ENCODE measurements around the gene CNTNAP4. TPM values are rescaled to one million over a fixed set of nuclear protein-coding genes. Genes with fewer than 3 reads are reported as not detected.

The CNTNAP4 gene
- total RNA-seq, 1 experiment from 2014 or later: not detected

GRCh38 chr16:76338472-76338871 lies 61.3 kb downstream of the CNTNAP4 start:
- Mint-ChIP-seq H3K4me1 (peaks cover 4% of the 10 kb centered on the region; the same call in 1 of the 2 replicates), H3K36me3 (peaks cover 51% of the 10 kb centered on the region), H3K4me3 (no peak overlapping the region), H3K27ac (no peak overlapping the region), H3K9me3 (peaks cover 79% of the 10 kb centered on the region), H3K27me3 (ENCODE audit: low read depth) (peaks cover 7% of the 10 kb centered on the region)
- POLR2A ChIA-PET: no interaction called here
- DNase-seq (ENCODE audit: low spot score) (no peak), ATAC-seq (no peak)
- no peak for TF ChIP-seq NR3C1 (CRISPR knock-in tag; conservative IDR thresholded peaks at IDR 0.05; ENCODE audit: low read depth)
- no peak for TF ChIP-seq ZNF232 (CRISPR knock-in tag; IDR thresholded peaks at IDR 0.05)
- TF ChIP-seq, protein P1, sequence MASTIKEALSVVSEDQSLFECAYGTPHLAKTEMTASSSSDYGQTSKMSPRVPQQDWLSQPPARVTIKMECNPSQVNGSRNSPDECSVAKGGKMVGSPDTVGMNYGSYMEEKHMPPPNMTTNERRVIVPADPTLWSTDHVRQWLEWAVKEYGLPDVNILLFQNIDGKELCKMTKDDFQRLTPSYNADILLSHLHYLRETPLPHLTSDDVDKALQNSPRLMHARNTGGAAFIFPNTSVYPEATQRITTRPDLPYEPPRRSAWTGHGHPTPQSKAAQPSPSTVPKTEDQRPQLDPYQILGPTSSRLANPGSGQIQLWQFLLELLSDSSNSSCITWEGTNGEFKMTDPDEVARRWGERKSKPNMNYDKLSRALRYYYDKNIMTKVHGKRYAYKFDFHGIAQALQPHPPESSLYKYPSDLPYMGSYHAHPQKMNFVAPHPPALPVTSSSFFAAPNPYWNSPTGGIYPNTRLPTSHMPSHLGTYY (CRISPR knock-in tag; IDR thresholded peaks at IDR 0.05): no peak
- TF ChIP-seq SOX15 (CRISPR knock-in tag; IDR thresholded peaks at IDR 0.05): no peak
- TF ChIP-seq PRRX2 (CRISPR knock-in tag; IDR thresholded peaks at IDR 0.05): no peak
- TF ChIP-seq ZNF317 (CRISPR knock-in tag; IDR thresholded peaks at IDR 0.05; ENCODE audit: borderline replicate concordance, low read depth): no peak
- TF ChIP-seq TEAD4 (CRISPR knock-in tag; IDR thresholded peaks at IDR 0.05): no peak
- no peak for TF ChIP-seq FOXP4 (CRISPR knock-in tag; IDR thresholded peaks at IDR 0.05)
- TF ChIP-seq, protein P2, sequence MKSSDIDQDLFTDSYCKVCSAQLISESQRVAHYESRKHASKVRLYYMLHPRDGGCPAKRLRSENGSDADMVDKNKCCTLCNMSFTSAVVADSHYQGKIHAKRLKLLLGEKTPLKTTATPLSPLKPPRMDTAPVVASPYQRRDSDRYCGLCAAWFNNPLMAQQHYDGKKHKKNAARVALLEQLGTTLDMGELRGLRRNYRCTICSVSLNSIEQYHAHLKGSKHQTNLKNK (CRISPR knock-in tag; IDR thresholded peaks at IDR 0.05): no peak
- CTCF ChIA-PET: no interaction called here

GRCh38 chr16:76343769-76344168 lies 66.6 kb downstream of the CNTNAP4 start:
- no peak for TF ChIP-seq MYBL2 (CRISPR knock-in tag; IDR thresholded peaks at IDR 0.05)
- no peak for TF ChIP-seq ZNF219 (CRISPR knock-in tag; IDR thresholded peaks at IDR 0.05; ENCODE audit: borderline replicate concordance)
- no peak for TF ChIP-seq EMX1 (CRISPR knock-in tag; IDR thresholded peaks at IDR 0.05)
- TF ChIP-seq, protein P3, sequence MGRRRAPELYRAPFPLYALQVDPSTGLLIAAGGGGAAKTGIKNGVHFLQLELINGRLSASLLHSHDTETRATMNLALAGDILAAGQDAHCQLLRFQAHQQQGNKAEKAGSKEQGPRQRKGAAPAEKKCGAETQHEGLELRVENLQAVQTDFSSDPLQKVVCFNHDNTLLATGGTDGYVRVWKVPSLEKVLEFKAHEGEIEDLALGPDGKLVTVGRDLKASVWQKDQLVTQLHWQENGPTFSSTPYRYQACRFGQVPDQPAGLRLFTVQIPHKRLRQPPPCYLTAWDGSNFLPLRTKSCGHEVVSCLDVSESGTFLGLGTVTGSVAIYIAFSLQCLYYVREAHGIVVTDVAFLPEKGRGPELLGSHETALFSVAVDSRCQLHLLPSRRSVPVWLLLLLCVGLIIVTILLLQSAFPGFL (CRISPR knock-in tag; IDR thresholded peaks at IDR 0.05; ENCODE audit: borderline replicate concordance): no peak
- no peak for TF ChIP-seq ZBTB43 (CRISPR knock-in tag; IDR thresholded peaks at IDR 0.05)
- no peak for TF ChIP-seq TEAD4 (CRISPR knock-in tag; IDR thresholded peaks at IDR 0.05)
- TF ChIP-seq IRF2 (CRISPR knock-in tag; IDR thresholded peaks at IDR 0.05; ENCODE audit: borderline replicate concordance, low read depth): no peak
- TF ChIP-seq USF1 (CRISPR knock-in tag; IDR thresholded peaks at IDR 0.05): no peak
- no peak for TF ChIP-seq MXD4 (CRISPR knock-in tag; IDR thresholded peaks at IDR 0.05; ENCODE audit: borderline replicate concordance)
- no peak for TF ChIP-seq FOXK1 (CRISPR knock-in tag; IDR thresholded peaks at IDR 0.05)
- TF ChIP-seq SOX15 (CRISPR knock-in tag; IDR thresholded peaks at IDR 0.05): no peak
- TF ChIP-seq MAX (CRISPR knock-in tag; IDR thresholded peaks at IDR 0.05): no peak
- no peak for TF ChIP-seq ZNF425 (CRISPR knock-in tag; conservative IDR thresholded peaks at IDR 0.05)
- no peak for TF ChIP-seq CREB1 (CRISPR knock-in tag; IDR thresholded peaks at IDR 0.05)
- TF ChIP-seq, protein P4, sequence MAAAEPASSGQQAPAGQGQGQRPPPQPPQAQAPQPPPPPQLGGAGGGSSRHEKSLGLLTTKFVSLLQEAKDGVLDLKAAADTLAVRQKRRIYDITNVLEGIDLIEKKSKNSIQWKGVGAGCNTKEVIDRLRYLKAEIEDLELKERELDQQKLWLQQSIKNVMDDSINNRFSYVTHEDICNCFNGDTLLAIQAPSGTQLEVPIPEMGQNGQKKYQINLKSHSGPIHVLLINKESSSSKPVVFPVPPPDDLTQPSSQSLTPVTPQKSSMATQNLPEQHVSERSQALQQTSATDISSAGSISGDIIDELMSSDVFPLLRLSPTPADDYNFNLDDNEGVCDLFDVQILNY (CRISPR knock-in tag; IDR thresholded peaks at IDR 0.05): no peak
- Mint-ChIP-seq H3K36me3 (peaks cover 18% of the 10 kb centered on the region), H3K4me1 (peaks cover 4% of the 10 kb centered on the region; the same call in 1 of the 2 replicates), H3K27me3 (ENCODE audit: low read depth) (no peaks in the 10 kb centered on the region), H3K9me3 (peaks cover 62% of the 10 kb centered on the region), H3K4me3 (no peak overlapping the region), H3K27ac (no peak overlapping the region)
- ChIA-PET POLR2A (no interaction called here), CTCF (no interaction called here)
- DNase-seq (ENCODE audit: low spot score) (no peak), ATAC-seq (no peak)

All from WTC11 (cell line).